Cardiac muscle cell (in vitro differentiated cells and primary cell): Measurements from ENCODE around the gene RGS14. TPM values are rescaled to one million over a fixed set of nuclear protein-coding genes. Genes with fewer than 3 reads are reported as not detected.

Experiments used
- DNase-seq, 2 donors: peaks; one replicate each; pipeline versions ENCODE4 v3.0.0 to v3.0.0-alpha.2; 2010 to 2017; ENCODE audit warnings: low read depth in 1 of 2, low spot score in 1 of 2
- H3K27ac ChIP-seq: fragments of 200-600 bp; sonication (generic); 2 replicates; pipeline ENCODE4 v1.5.1; 2016
- H3K27me3 ChIP-seq: fragments of 200-600 bp; sonication (generic); 2 replicates; pipeline ENCODE4 v1.6.0; 2016; ENCODE audit warnings: control low read depth
- H3K36me3 ChIP-seq: fragments of 200-600 bp; sonication (generic); 2 replicates; pipeline ENCODE4 v1.5.1; 2016; ENCODE audit warnings: control low read depth
- H3K4me1 ChIP-seq: fragments of 200-600 bp; sonication (generic); 2 replicates; pipeline ENCODE4 v1.8.1; 2017; ENCODE audit warnings: low read depth, mild to moderate bottlenecking, mixed run types
- H3K4me3 ChIP-seq: fragments of 200-600 bp; sonication (generic); 2 replicates; pipeline ENCODE4 v1.5.1; 2016; ENCODE audit warnings: mild to moderate bottlenecking
- H3K9me3 ChIP-seq: fragments of 200-600 bp; sonication (generic); 2 replicates; pipeline ENCODE4 v1.5.1; 2017; ENCODE audit warnings: low read depth, mild to moderate bottlenecking, control low read depth
- polyA plus RNA-seq: library from polyadenylated mRNA; unstranded; fragments of >200 nt; fragmentation: Nextera tagmentation; extraction: Ambion mirVana; gene quantifications from 2 replicates; pipeline ENCODE4 v1.2.1, GENCODE V29; 2016
- total RNA-seq: library from RNA; depleted of rRNA; stranded (reverse); fragments of >200 nt; gene quantifications from 2 replicates; pipeline ENCODE4 v1.2.3, GENCODE V29; 2016
- TF ChIP-seq, protein P1 (sequence below): IDR thresholded peaks from 2 replicates; pipeline ENCODE4 v1.5.1; 2012; ENCODE audit warnings: low read depth, mild to moderate bottlenecking, low read length

Gene RGS14
- total and polyA plus RNA-seq, 2 experiments from 2014 or later: 33.6 to 139 TPM

DNA sequence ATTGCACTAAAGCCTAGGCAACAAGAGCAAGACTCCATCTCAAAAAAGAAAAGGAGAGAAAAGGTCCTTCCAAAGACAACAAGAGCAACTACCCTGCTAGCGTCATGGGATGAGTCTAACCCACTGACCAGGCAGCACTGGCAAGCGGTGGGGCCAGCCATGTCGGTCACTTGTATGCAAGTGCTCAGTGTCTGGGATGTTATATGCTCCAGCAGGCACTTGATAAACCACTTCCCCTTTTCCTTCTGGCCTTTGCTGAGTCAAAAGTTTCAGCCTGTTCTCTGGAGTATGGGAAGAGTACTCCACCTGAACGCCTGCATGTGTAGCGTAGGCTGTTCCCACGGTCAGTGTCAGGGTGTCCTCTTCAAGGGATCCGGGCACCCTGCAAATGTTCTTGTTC is 36.8 kb upstream of the RGS14 start:
- H3K27ac ChIP-seq: no peak overlapping the region
- TF ChIP-seq, protein P1, sequence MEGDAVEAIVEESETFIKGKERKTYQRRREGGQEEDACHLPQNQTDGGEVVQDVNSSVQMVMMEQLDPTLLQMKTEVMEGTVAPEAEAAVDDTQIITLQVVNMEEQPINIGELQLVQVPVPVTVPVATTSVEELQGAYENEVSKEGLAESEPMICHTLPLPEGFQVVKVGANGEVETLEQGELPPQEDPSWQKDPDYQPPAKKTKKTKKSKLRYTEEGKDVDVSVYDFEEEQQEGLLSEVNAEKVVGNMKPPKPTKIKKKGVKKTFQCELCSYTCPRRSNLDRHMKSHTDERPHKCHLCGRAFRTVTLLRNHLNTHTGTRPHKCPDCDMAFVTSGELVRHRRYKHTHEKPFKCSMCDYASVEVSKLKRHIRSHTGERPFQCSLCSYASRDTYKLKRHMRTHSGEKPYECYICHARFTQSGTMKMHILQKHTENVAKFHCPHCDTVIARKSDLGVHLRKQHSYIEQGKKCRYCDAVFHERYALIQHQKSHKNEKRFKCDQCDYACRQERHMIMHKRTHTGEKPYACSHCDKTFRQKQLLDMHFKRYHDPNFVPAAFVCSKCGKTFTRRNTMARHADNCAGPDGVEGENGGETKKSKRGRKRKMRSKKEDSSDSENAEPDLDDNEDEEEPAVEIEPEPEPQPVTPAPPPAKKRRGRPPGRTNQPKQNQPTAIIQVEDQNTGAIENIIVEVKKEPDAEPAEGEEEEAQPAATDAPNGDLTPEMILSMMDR: no peak
- no peaks in the 10 kb centered on the region for H3K27me3 ChIP-seq
- no peak for DNase-seq
- no peaks in the 10 kb centered on the region for H3K4me1 ChIP-seq
- H3K4me3 ChIP-seq: no peak overlapping the region
- H3K9me3 ChIP-seq: no peaks in the 10 kb centered on the region
- no peaks in the 10 kb centered on the region for H3K36me3 ChIP-seq

DNA sequence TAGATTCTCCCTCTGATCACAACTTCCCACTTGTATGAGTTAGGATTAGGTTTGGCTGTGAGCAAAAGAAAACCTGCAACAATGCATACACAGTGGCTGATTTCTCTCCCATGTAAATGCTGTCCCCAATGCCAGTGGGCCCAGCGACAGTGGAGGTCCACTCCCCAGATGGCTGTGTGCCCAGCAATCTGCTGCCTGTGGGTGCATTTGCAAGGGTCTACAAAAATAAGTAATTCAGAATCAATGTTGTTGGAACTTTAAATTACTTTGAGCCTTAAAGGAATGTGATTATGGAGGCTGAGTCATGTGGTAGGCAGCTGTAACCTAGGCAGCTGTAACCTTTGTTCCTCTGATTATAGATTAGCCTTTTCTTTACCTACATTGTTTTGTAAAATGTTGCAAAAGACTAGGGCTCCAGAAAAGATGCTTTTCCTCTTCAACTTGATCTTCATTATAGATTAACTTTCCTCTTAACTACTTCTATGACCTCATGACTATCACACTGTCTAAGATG is 31.8 kb upstream of the RGS14 start:
- Histone ChIP-seq H3K9me3 (no peaks in the 10 kb centered on the region), H3K36me3 (peaks cover 7% of the 10 kb centered on the region), H3K27ac (no peak overlapping the region), H3K4me3 (no peak overlapping the region), H3K27me3 (no peaks in the 10 kb centered on the region), H3K4me1 (no peaks in the 10 kb centered on the region)
- no peak for DNase-seq
- TF ChIP-seq, protein P1: no peak

DNA sequence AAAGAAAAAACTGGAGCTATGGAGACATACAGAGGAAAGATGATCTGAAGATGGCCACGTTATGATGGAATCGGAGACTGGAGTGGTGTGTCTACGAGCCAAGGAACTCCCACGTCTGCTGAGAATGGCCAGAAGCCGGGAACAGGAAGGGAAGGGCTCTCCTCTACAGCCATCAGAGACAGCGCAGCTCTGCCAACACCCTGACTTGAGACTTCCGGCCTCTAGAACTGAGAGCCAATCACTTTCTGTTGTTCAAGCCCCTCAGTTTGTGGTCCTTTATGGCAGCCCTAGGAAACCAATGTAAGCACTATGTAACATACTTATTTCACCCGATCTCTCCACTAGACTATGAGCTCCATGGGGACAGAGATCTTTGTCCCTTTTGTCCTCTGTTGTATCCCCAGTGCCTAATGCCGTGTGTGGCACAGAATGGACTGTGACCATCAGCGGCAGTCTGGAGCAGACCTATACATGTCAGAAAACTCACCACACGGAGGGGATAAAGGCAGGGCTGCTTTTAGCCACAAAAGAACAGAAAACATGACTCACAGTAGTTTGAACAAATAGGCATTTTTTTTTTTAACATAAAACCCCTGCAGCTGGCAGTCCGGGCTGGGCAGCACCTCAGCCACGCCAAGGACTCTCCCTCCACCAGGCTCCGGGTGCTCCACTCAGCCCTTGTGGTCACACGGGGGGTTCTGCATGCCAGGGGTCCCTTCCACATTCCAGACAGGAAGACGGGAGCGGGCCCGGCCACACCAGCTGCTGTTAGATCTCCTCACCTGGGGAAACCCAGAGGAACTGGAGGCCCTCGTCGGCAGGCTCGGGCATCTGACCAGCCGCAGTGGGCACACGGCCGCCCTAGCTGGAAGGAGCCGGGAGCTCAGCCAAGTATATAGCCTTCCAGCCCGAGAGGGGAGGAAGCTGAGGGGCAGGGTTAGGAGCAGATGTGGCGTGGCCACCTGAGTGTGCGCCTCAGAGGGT is 29.9 kb upstream of the RGS14 start:
- no peaks in the 10 kb centered on the region for H3K9me3 ChIP-seq
- H3K27me3 ChIP-seq: no peaks in the 10 kb centered on the region
- TF ChIP-seq, protein P1: no peak
- peaks cover 11% of the 10 kb centered on the region for H3K36me3 ChIP-seq
- H3K4me3 ChIP-seq: no peak overlapping the region
- DNase-seq: peak in 1 of 2 donors; percentile 84
- H3K4me1 ChIP-seq: no peaks in the 10 kb centered on the region
- no peak overlapping the region for H3K27ac ChIP-seq

DNA sequence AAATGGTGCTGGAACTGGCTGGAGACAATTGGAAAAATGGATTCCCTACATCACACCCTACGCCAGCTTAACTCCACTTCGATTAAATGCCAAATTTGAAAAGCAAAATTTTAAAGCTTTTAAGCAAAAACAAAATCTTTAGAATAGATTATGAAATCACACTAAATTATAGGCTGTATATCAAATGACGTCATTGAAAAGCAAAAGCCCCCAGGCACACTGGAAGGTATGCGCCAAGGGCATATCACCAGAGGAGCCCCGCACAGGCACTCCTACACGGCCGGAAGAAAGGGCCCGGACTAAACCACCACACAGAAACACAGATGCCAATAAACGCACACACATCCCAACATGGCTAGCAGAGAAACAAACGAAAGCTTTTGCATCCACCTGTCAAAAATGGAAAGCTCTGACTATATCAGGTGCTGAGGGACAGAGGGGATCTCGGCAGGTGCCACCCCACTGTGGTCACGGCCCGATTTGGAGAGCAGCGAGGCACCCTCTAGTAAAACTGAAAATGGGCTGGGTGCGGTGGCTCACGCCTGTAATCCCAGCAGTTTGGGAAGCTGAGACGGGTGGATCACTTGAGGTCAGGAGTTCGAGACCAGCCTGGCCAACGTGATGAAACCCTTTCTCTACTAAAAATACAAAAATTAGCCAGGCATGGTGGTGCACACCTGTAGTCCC is 29.0 kb upstream of the RGS14 start:
- Histone ChIP-seq H3K4me1 (no peaks in the 10 kb centered on the region), H3K27ac (no peak overlapping the region), H3K4me3 (no peak overlapping the region), H3K9me3 (no peaks in the 10 kb centered on the region), H3K36me3 (peaks cover 17% of the 10 kb centered on the region), H3K27me3 (no peaks in the 10 kb centered on the region)
- TF ChIP-seq, protein P1: no peak
- DNase-seq: no peak

DNA sequence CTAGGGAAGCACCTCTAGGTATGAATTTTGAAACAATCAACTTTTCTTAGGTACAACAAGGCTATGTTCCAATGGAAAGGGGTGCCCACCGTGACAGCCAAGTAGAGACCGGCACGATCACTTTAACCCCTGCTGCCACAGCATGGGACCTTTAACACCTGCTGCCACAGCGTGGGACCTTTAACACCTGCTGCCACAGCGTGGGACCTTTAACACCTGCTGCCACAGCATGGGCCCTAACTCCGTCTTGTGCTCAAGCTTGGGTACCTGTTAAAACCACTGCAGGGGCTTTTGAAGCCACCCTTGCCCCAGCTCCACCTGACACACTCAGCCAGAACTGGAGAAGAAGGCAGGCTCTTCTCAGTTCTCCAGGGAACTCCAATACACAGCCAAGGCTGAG is 27.8 kb upstream of the RGS14 start:
- DNase-seq: no peak
- Histone ChIP-seq H3K4me3 (no peak overlapping the region), H3K27me3 (no peaks in the 10 kb centered on the region), H3K27ac (no peak overlapping the region), H3K4me1 (no peaks in the 10 kb centered on the region), H3K36me3 (peaks cover 23% of the 10 kb centered on the region), H3K9me3 (no peaks in the 10 kb centered on the region)
- TF ChIP-seq, protein P1: no peak
